DMS114 treated with DMSO at 0.1 percent for 48 hours (cell line): ENCODE results near the gene OPALIN.

Experiments used
- DNase-seq: peaks from one replicate; lab custom pipeline; 2025; ENCODE audit not compliant: unreplicated experiment; lab: John Stamatoyannopoulos, UW

OPALIN gene

GRCh38 chr10:96358851-96359540 is at the start of gene OPALIN:
OPALIN (minus strand) TSS chr10:96359002; CDS start chr10:96358896, 106 bp downstream.
- no peak for DNase-seq

GRCh38 chr10:96408201-96408600 is 49.4 kb upstream of the OPALIN start:
- DNase-seq, result no peak

- DNase-seq, result no peak
These were observed 48.8 kb upstream of the OPALIN start for GRCh38 chr10:96407560-96408069.

- no peak for DNase-seq
These were observed 47.3 kb upstream of the OPALIN start for GRCh38 chr10:96406091-96406490.

GRCh38 chr10:96402417-96403305 is 43.9 kb upstream of the OPALIN start:
- no peak for DNase-seq

GRCh38 chr10:96401036-96401435 is 42.2 kb upstream of the OPALIN start:
- no peak for DNase-seq

- DNase-seq, result no peak
These were observed 41.7 kb upstream of the OPALIN start for GRCh38 chr10:96400465-96400864.

GRCh38 chr10:96397902-96398301 is 39.1 kb upstream of the OPALIN start:
- no peak for DNase-seq

- peak; percentile 62 for DNase-seq
These were observed 37.4 kb upstream of the OPALIN start for GRCh38 chr10:96395931-96396877.

- no peak for DNase-seq
These were observed 31.7 kb upstream of the OPALIN start for GRCh38 chr10:96390460-96390864.

GRCh38 chr10:96389785-96390184 is 31.0 kb upstream of the OPALIN start:
- DNase-seq, result no peak

GRCh38 chr10:96387601-96388000 is 28.8 kb upstream of the OPALIN start:
- no peak for DNase-seq

GRCh38 chr10:96387161-96387560 is 28.4 kb upstream of the OPALIN start:
- no peak for DNase-seq

- DNase-seq, result no peak
These were observed 25.7 kb upstream of the OPALIN start for GRCh38 chr10:96384506-96384905.

GRCh38 chr10:96380821-96381220 is 22.0 kb upstream of the OPALIN start:
- DNase-seq, result no peak

- DNase-seq, result no peak
These were observed 21.0 kb upstream of the OPALIN start for GRCh38 chr10:96379758-96380157.

GRCh38 chr10:96378741-96379140 is 19.9 kb upstream of the OPALIN start:
- no peak for DNase-seq

GRCh38 chr10:96377816-96378294 is 19.1 kb upstream of the OPALIN start:
- no peak for DNase-seq

GRCh38 chr10:96376483-96376882 is 17.7 kb upstream of the OPALIN start:
- no peak for DNase-seq

- DNase-seq, result peak; percentile 85
These were observed 16.4 kb upstream of the OPALIN start for GRCh38 chr10:96374985-96375830.
